Astrocyte (in vitro differentiated cells and primary cell): ENCODE measurements around the gene SEC16B. TPM values are rescaled to one million over a fixed set of nuclear protein-coding genes. Genes with fewer than 3 reads are reported as not detected.
A peak's percentile ranks its signal among the peaks of the same experiment; 100 is the strongest.

ENCODE experiments used
- DNase-seq: peaks from one replicate; pipeline ENCODE4 v3.0.0-alpha.2; 2010; ENCODE audit warnings: low read depth
- FAIRE-seq: peaks from 2 replicates; lab custom pipeline; 2011; peaks lifted over from hg19 to GRCh38; lab: Jason Lieb, UNC
- H2AFZ ChIP-seq: 2 replicates; pipeline ENCODE4 v1.6.0; 2012; ENCODE audit warnings: low read depth, low read length, inconsistent platforms
- H3K27ac ChIP-seq: 2 replicates; pipeline ENCODE4 v1.5.1; 2011; ENCODE audit warnings: low read depth, low read length, inconsistent platforms
- H3K27me3 ChIP-seq: 2 replicates; pipeline ENCODE4 v1.6.0; 2011; ENCODE audit warnings: low read length, inconsistent platforms; ENCODE audit not compliant: insufficient read depth
- H3K36me3 ChIP-seq: 2 replicates; pipeline ENCODE4 v1.5.1; 2011; ENCODE audit warnings: low read length, inconsistent platforms; ENCODE audit not compliant: insufficient read depth
- H3K4me1 ChIP-seq: 2 replicates; pipeline ENCODE4 v1.5.1; 2011; ENCODE audit warnings: low read length, inconsistent platforms; ENCODE audit not compliant: insufficient read depth
- H3K4me2 ChIP-seq: 2 replicates; pipeline ENCODE4 v1.6.0; 2012; ENCODE audit warnings: low read length, inconsistent platforms
- H3K4me3 ChIP-seq: 2 replicates; pipeline ENCODE4 v1.5.1; 2011; ENCODE audit warnings: low read depth, mild to moderate bottlenecking, low read length, inconsistent platforms; ENCODE audit not compliant: insufficient read depth
- H3K79me2 ChIP-seq: 2 replicates; pipeline ENCODE4 v1.6.0; 2012; ENCODE audit warnings: mild to moderate bottlenecking, low read length, inconsistent platforms; ENCODE audit not compliant: insufficient read depth
- H3K9ac ChIP-seq: 2 replicates; pipeline ENCODE4 v1.6.0; 2012; ENCODE audit warnings: mild to moderate bottlenecking, low read length, inconsistent platforms
- H3K9me3 ChIP-seq: 2 replicates; pipeline ENCODE4 v1.5.1; 2012; ENCODE audit warnings: low read depth, mild to moderate bottlenecking, low read length, inconsistent platforms; ENCODE audit not compliant: insufficient read depth
- H4K20me1 ChIP-seq: 2 replicates; pipeline ENCODE4 v1.6.0; 2012; ENCODE audit warnings: low read length, inconsistent platforms; ENCODE audit not compliant: insufficient read depth
- H3K27ac Mint-ChIP-seq: one replicate; pipeline ENCODE4 v1.8.0; 2021; ENCODE audit warnings: mild to moderate bottlenecking, mixed read lengths; ENCODE audit not compliant: unreplicated experiment
- H3K27me3 Mint-ChIP-seq: one replicate; pipeline ENCODE4 v1.8.0; 2021; ENCODE audit warnings: low read depth, mixed read lengths; ENCODE audit not compliant: unreplicated experiment
- H3K36me3 Mint-ChIP-seq: one replicate; pipeline ENCODE4 v1.8.0; 2021; ENCODE audit warnings: low read depth, mixed read lengths; ENCODE audit not compliant: unreplicated experiment
- H3K4me1 Mint-ChIP-seq: one replicate; pipeline ENCODE4 v1.8.0; 2021; ENCODE audit warnings: low read depth, mixed read lengths; ENCODE audit not compliant: unreplicated experiment
- H3K4me3 Mint-ChIP-seq: one replicate; pipeline ENCODE4 v1.8.0; 2021; ENCODE audit warnings: mild to moderate bottlenecking, moderate library complexity, mixed read lengths; ENCODE audit not compliant: unreplicated experiment
- H3K9me3 Mint-ChIP-seq: one replicate; pipeline ENCODE4 v1.8.0; 2021; ENCODE audit warnings: mild to moderate bottlenecking, mixed read lengths; ENCODE audit not compliant: unreplicated experiment
- EZH2 ChIP-seq: IDR thresholded peaks from 2 replicates; pipeline ENCODE4 v1.6.1; 2012; ENCODE audit warnings: mild to moderate bottlenecking, low read length, inconsistent platforms; ENCODE audit not compliant: insufficient read depth
- total RNA-seq: library from RNA; stranded (reverse); gene quantifications from 2 replicates; pipeline ENCODE4 v1.2.1, GENCODE V29; 2021
- TF ChIP-seq, protein P1 (sequence below): IDR thresholded peaks from 2 replicates; pipeline ENCODE4 v1.5.1; 2011; ENCODE audit warnings: low read depth, mild to moderate bottlenecking, inconsistent platforms, low read length, moderate library complexity; ENCODE audit not compliant: insufficient read depth

SEC16B gene
- total RNA-seq, 1 donor from 2014 or later, result 3.0 TPM

DNA sequence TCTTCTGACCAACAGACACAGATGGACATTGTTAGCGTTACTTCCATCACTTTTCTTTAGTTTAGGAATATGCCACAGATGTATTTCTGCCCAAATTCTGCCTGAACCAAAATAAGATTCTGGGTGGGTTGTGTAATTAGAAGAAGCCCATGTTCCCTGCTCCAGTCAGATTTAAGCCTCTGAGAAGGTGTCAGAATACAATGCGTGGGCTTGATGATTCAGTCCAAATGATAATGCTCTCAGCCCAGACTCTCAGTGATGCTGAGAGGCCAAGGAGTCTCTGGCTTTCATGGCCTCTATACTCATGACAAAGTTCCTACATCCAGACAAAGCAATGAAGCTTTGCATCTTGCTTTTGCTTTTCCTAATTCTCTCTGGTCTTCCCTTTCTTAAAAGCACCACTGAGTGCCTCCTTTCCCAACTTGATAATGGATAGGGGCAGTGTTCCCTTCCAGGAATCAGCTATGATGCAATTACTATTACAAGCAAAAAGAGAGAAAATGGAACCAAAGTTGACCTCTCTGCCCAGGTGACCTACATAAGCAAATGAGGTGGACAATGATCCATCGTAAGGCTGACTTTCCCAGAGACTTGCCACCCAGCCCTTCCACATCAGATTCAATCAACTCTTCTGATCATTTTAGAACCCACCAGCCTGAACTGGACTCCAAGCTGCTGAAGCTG is 8.8 kb downstream of the SEC16B start:
- H3K4me1 Mint-ChIP-seq, result peaks cover 18% of the 10 kb centered on the region
- H3K27ac Mint-ChIP-seq, result no peak overlapping the region

DNA sequence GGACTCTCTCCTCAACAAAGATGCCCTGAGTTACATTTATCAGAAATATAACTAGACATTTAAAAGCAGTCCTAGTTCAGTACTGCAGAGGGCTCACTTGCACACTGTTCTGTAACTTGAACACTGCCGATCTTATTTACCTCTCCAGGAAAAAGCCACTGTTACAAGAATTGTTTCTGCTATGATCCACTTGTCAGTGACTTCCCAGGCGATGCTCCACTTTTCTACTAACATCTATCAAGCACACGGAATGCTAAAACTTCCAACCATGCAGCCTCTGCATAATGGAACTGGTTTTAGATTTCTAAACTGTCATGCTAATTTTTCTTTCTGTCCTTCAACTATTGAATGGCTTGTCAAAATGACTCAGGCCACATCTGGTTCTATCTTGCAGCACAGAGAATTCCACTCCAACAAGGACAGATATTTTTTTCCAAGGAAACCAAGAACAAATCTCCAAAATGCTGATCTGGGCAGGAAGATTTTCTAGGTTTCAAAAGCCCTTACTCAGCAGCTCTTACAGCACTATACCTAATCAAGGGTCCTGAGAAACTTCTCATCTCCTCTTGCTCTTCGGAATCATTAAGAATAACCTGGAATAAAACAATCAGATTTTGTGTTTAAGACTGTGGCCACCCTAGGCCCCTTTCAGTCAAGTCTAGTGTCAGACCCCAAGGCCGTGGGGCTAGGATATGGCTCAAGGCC is 9.9 kb downstream of the SEC16B start:
- no peak overlapping the region for H3K4me3 Mint-ChIP-seq
- no peaks in the 10 kb centered on the region for H4K20me1 ChIP-seq
- H3K9me3 Mint-ChIP-seq, result no peaks in the 10 kb centered on the region
- H3K27ac Mint-ChIP-seq, result no peak overlapping the region
- no peaks in the 10 kb centered on the region for H3K27me3 ChIP-seq
- peaks cover 7% of the 10 kb centered on the region for H3K36me3 Mint-ChIP-seq
- no peak for FAIRE-seq
- no peaks in the 10 kb centered on the region for H3K79me2 ChIP-seq
- H2AFZ ChIP-seq, result no peak overlapping the region
- no peaks in the 10 kb centered on the region for H3K9me3 ChIP-seq
- H3K9ac ChIP-seq, result no peak overlapping the region
- H3K4me2 ChIP-seq, result no peak overlapping the region
- H3K27ac ChIP-seq, result no peak overlapping the region
- H3K36me3 ChIP-seq, result peaks cover 5% of the 10 kb centered on the region
- no peaks in the 10 kb centered on the region for H3K27me3 Mint-ChIP-seq
- no peak overlapping the region for H3K4me3 ChIP-seq
- H3K4me1 Mint-ChIP-seq, result peaks cover 14% of the 10 kb centered on the region
- DNase-seq, result peak; percentile 28
- TF ChIP-seq, protein P1, sequence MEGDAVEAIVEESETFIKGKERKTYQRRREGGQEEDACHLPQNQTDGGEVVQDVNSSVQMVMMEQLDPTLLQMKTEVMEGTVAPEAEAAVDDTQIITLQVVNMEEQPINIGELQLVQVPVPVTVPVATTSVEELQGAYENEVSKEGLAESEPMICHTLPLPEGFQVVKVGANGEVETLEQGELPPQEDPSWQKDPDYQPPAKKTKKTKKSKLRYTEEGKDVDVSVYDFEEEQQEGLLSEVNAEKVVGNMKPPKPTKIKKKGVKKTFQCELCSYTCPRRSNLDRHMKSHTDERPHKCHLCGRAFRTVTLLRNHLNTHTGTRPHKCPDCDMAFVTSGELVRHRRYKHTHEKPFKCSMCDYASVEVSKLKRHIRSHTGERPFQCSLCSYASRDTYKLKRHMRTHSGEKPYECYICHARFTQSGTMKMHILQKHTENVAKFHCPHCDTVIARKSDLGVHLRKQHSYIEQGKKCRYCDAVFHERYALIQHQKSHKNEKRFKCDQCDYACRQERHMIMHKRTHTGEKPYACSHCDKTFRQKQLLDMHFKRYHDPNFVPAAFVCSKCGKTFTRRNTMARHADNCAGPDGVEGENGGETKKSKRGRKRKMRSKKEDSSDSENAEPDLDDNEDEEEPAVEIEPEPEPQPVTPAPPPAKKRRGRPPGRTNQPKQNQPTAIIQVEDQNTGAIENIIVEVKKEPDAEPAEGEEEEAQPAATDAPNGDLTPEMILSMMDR, result peak; percentile 44
- no peak for TF ChIP-seq EZH2
- H3K4me1 ChIP-seq, result no peaks in the 10 kb centered on the region

More for the DNA sequence above, 8.8 kb downstream of the SEC16B start:
- FAIRE-seq (no peak), DNase-seq (no peak)
- Histone ChIP-seq H3K27ac (no peak overlapping the region), H3K4me3 (no peak overlapping the region), H2AFZ (no peak overlapping the region), H3K4me1 (no peaks in the 10 kb centered on the region), H4K20me1 (no peaks in the 10 kb centered on the region), H3K9me3 (no peaks in the 10 kb centered on the region), H3K4me2 (no peak overlapping the region), H3K9ac (no peak overlapping the region), H3K27me3 (no peaks in the 10 kb centered on the region), H3K79me2 (no peaks in the 10 kb centered on the region), H3K36me3 (peaks cover 8% of the 10 kb centered on the region)
- H3K27me3 Mint-ChIP-seq, result no peaks in the 10 kb centered on the region
- H3K9me3 Mint-ChIP-seq, result no peaks in the 10 kb centered on the region
- H3K4me3 Mint-ChIP-seq, result no peak overlapping the region
- no peak for TF ChIP-seq EZH2
- TF ChIP-seq, protein P1, result no peak
- H3K36me3 Mint-ChIP-seq, result peaks cover 11% of the 10 kb centered on the region

DNA sequence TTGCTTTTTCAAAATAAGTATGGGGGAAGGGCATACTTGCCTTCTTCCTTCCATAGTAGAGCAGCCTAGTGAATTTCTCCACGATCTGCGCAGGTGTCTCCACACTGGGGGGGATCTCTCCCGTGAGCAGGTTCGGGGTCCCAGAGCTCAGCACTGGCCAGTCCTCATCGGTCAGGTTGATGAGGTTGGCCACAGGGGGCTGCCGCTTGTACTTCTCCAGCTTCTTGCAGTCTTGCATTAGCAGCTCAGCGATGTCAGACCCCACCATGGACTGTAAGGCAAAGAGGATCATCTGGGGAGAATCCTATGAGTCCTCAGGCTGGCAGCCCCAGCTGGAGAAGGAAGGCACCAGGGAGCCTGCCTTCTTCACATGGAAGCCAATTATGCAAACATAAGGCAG is 11.8 kb downstream of the SEC16B start:
- H3K9me3 Mint-ChIP-seq, result no peaks in the 10 kb centered on the region
- no peaks in the 10 kb centered on the region for H3K27me3 Mint-ChIP-seq
- H3K4me3 Mint-ChIP-seq, result no peak overlapping the region

More for the DNA sequence above, 11.8 kb downstream of the SEC16B start:
- H3K4me3 ChIP-seq, result no peak overlapping the region
- H3K27me3 ChIP-seq, result no peaks in the 10 kb centered on the region
- no peak overlapping the region for H3K4me2 ChIP-seq
- DNase-seq (no peak), FAIRE-seq (no peak)
- no peak overlapping the region for H2AFZ ChIP-seq
- H3K4me1 ChIP-seq, result no peaks in the 10 kb centered on the region
- no peaks in the 10 kb centered on the region for H4K20me1 ChIP-seq
- no peak overlapping the region for H3K27ac ChIP-seq
- TF ChIP-seq, protein P1, result no peak
- TF ChIP-seq EZH2, result no peak
- peaks cover 5% of the 10 kb centered on the region for H3K36me3 ChIP-seq
- no peak overlapping the region for H3K27ac Mint-ChIP-seq
- no peaks in the 10 kb centered on the region for H3K9me3 ChIP-seq
- peaks cover 14% of the 10 kb centered on the region for H3K4me1 Mint-ChIP-seq
- H3K9ac ChIP-seq, result no peak overlapping the region
- H3K36me3 Mint-ChIP-seq, result peaks cover 5% of the 10 kb centered on the region
- no peaks in the 10 kb centered on the region for H3K79me2 ChIP-seq
